HG03439 (cell line): ENCODE data around the gene MASP1.

Source experiments
- ATAC-seq: cut with Tn5 transposase; IDR thresholded peaks from one replicate; pipeline ENCODE4 v1.9.1; 2021; ENCODE audit warnings: mild to moderate bottlenecking, moderate library complexity; ENCODE audit not compliant: unreplicated experiment

Gene MASP1

GRCh38 chr3:187295316-187296034, 3.9 kb upstream of the MASP1 start:
- ATAC-seq: no peak

GRCh38 chr3:187293516-187294430, 2.2 kb upstream of the MASP1 start:
- no peak for ATAC-seq

- no peak for ATAC-seq
Measured at GRCh38 chr3:187292631-187293515, 1.3 kb upstream of the MASP1 start.

GRCh38 chr3:187292181-187292580, 644 bp upstream of the MASP1 start:
- ATAC-seq: no peak

GRCh38 chr3:187291001-187291511, 481 bp downstream of the MASP1 start:
- ATAC-seq: no peak

- no peak for ATAC-seq
Measured at GRCh38 chr3:187290503-187290902, 1.0 kb downstream of the MASP1 start.

GRCh38 chr3:187288855-187289605, 2.5 kb downstream of the MASP1 start:
- ATAC-seq: no peak

- no peak for ATAC-seq
Measured at GRCh38 chr3:187288131-187288854, 3.2 kb downstream of the MASP1 start.

- ATAC-seq: no peak
Measured at GRCh38 chr3:187287256-187287655, 4.3 kb downstream of the MASP1 start.

GRCh38 chr3:187286467-187287059, 5.0 kb downstream of the MASP1 start:
- ATAC-seq: no peak

- ATAC-seq: no peak
Measured at GRCh38 chr3:187281191-187281714, 10.3 kb downstream of the MASP1 start.

GRCh38 chr3:187280644-187281043, 10.9 kb downstream of the MASP1 start:
- ATAC-seq: no peak

- ATAC-seq: no peak
Measured at GRCh38 chr3:187277129-187277462, 14.4 kb downstream of the MASP1 start.

GRCh38 chr3:187276397-187277128, 15.0 kb downstream of the MASP1 start:
- ATAC-seq: no peak

- no peak for ATAC-seq
Measured at GRCh38 chr3:187274977-187275338, 16.6 kb downstream of the MASP1 start.

GRCh38 chr3:187274315-187274976, 17.1 kb downstream of the MASP1 start:
- ATAC-seq: no peak

- no peak for ATAC-seq
Measured at GRCh38 chr3:187271582-187271981, 20.0 kb downstream of the MASP1 start.

- no peak for ATAC-seq
Measured at GRCh38 chr3:187269486-187269885, 22.1 kb downstream of the MASP1 start.
